ENCODE data around the gene NFE2L2. TPM values are rescaled to one million over a fixed set of nuclear protein-coding genes. Genes with fewer than 3 reads are reported as not detected.

NFE2L2 gene
- total RNA-seq, 2 donors from 2014 or later: 98.6 to 126 TPM

DNA sequence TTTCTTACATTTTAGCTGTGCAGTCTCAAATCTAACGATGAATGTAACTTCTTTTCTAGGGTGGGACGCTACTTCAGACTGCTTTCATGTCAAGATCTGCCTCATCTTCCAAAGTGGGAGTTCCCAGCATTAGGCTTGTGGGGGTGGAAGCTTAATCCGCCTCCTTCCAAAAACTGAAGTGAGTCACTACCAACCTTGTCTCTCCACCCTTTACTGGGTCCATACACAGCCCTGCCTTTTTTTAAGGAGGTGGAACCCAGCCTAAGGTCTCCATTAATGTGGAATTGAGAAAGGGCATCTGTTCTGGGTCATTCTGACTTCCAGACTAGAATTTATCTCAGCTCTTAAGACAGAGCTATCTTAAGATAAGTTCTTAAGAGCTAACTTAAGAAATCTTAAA is 42.0 kb upstream of the NFE2L2 start:
- H3K36me3 ChIP-seq: no peaks in the 10 kb centered on the region
- intact Hi-C loops (cut with DNase I): no loop called here
- no peaks in the 10 kb centered on the region for H3K27me3 ChIP-seq (replicated peaks; ENCODE audit: insufficient read depth)
- H3K4me3 ChIP-seq: no peak overlapping the region
- TF ChIP-seq, protein P1, sequence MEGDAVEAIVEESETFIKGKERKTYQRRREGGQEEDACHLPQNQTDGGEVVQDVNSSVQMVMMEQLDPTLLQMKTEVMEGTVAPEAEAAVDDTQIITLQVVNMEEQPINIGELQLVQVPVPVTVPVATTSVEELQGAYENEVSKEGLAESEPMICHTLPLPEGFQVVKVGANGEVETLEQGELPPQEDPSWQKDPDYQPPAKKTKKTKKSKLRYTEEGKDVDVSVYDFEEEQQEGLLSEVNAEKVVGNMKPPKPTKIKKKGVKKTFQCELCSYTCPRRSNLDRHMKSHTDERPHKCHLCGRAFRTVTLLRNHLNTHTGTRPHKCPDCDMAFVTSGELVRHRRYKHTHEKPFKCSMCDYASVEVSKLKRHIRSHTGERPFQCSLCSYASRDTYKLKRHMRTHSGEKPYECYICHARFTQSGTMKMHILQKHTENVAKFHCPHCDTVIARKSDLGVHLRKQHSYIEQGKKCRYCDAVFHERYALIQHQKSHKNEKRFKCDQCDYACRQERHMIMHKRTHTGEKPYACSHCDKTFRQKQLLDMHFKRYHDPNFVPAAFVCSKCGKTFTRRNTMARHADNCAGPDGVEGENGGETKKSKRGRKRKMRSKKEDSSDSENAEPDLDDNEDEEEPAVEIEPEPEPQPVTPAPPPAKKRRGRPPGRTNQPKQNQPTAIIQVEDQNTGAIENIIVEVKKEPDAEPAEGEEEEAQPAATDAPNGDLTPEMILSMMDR (IDR thresholded peaks at IDR 0.05): no peak
- no peak for TF ChIP-seq POLR2AphosphoS5 (IDR thresholded peaks at IDR 0.05)
- no peak overlapping the region for H3K27ac ChIP-seq
- no peaks in the 10 kb centered on the region for H3K9me3 ChIP-seq
- WGBS: 65% methylated on average over 3 of the region's 3 CpGs
- DNase-seq (ENCODE audit: low spot score): no peak
- no peaks in the 10 kb centered on the region for H3K4me1 ChIP-seq (replicated peaks)

DNA sequence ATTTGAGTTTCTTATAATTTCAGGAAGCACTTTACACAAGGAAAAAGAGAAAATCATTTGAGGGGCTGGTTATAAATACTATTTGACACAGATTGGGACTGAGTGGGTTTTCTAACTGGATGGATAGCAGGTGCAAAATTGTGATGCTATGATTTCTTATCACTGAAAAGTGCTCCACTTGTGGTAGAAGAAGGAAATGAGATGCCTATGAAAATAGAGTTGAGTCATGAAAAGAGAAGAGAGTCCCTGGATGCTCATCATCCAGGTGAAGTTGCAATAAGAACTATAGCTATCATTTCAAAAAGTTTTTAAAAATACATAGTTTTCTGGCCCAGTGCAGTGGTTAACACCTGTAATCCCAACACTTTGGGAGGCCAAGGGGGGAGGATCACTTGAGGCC is 39.4 kb upstream of the NFE2L2 start:
- H3K4me1 ChIP-seq (replicated peaks): no peaks in the 10 kb centered on the region
- no peaks in the 10 kb centered on the region for H3K36me3 ChIP-seq
- no peaks in the 10 kb centered on the region for H3K9me3 ChIP-seq
- intact Hi-C loops (cut with DNase I): no loop called here
- H3K4me3 ChIP-seq: no peak overlapping the region
- no peak for DNase-seq (ENCODE audit: low spot score)
- H3K27me3 ChIP-seq (replicated peaks; ENCODE audit: insufficient read depth): no peaks in the 10 kb centered on the region
- TF ChIP-seq POLR2A (IDR thresholded peaks at IDR 0.05) (no peak), POLR2AphosphoS5 (IDR thresholded peaks at IDR 0.05) (no peak)
- TF ChIP-seq, protein P1 (IDR thresholded peaks at IDR 0.05): no peak
- H3K27ac ChIP-seq: no peak overlapping the region

DNA sequence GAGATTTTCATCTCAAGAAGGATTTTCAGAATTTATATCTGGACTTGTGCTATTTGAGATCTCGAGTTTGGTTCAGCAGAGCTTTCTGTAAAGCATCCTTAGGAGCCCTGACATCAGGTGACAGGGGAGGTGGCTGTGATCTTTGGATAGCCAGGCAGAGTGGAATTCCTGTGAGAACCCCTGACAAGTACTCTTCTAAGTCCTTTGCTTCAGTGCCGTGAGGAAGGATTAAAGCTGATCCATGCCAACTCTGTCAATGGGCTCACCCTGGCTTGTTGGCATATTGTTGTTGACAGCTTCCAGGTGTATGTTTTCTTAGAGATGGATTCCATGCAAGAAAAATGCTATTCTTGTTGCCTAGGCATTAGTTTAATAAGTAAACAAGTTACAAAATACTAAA is 38.0 kb upstream of the NFE2L2 start:
- H3K4me3 ChIP-seq: no peak overlapping the region
- H3K27me3 ChIP-seq (replicated peaks; ENCODE audit: insufficient read depth): no peaks in the 10 kb centered on the region
- no peaks in the 10 kb centered on the region for H3K9me3 ChIP-seq
- intact Hi-C loops (cut with DNase I): no loop called here
- no peak for DNase-seq (ENCODE audit: low spot score)
- 45% methylated on average over 2 of the region's 2 CpGs for WGBS
- no peak overlapping the region for H3K27ac ChIP-seq
- no peaks in the 10 kb centered on the region for H3K4me1 ChIP-seq (replicated peaks)
- H3K36me3 ChIP-seq: no peaks in the 10 kb centered on the region
- no peak for TF ChIP-seq POLR2A (IDR thresholded peaks at IDR 0.05)
- no peak for TF ChIP-seq POLR2AphosphoS5 (IDR thresholded peaks at IDR 0.05)
- TF ChIP-seq, protein P1 (IDR thresholded peaks at IDR 0.05): no peak

DNA sequence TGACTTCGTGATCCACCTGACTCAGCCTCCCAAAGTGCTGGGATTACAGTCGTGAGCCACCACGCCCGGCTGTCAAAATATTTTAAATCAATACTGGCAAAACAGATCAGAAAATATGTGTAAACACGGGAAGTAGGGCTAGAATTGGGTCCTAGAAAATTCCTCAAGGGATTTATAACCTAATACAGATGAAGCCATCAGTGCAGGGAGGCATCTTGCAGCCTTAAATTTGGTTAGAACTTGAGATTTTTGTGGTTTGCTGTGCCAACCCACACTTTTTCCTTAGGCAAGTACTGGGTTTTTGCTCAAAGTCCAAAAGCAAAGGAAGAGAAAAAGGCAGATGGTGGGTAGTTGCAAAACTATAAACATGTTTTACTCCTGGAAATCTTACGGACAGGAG is 33.7 kb upstream of the NFE2L2 start:
- 86% methylated on average over 6 of the region's 6 CpGs for whole genome bisulfite sequencing
- intact Hi-C loops (cut with DNase I): loop anchor here (10.0 kb wide), 1 partner anchor 133 kb away; no protein-coding TSS in a partner anchor
- Histone ChIP-seq H3K27me3 (replicated peaks; ENCODE audit: insufficient read depth) (no peaks in the 10 kb centered on the region), H3K4me3 (no peak overlapping the region), H3K27ac (no peak overlapping the region), H3K4me1 (replicated peaks) (no peaks in the 10 kb centered on the region), H3K9me3 (no peaks in the 10 kb centered on the region), H3K36me3 (no peaks in the 10 kb centered on the region)
- no peak for DNase-seq (ENCODE audit: low spot score)
- TF ChIP-seq POLR2A (IDR thresholded peaks at IDR 0.05): no peak
- no peak for TF ChIP-seq POLR2AphosphoS5 (IDR thresholded peaks at IDR 0.05)
- TF ChIP-seq, protein P1 (IDR thresholded peaks at IDR 0.05): no peak

DNA sequence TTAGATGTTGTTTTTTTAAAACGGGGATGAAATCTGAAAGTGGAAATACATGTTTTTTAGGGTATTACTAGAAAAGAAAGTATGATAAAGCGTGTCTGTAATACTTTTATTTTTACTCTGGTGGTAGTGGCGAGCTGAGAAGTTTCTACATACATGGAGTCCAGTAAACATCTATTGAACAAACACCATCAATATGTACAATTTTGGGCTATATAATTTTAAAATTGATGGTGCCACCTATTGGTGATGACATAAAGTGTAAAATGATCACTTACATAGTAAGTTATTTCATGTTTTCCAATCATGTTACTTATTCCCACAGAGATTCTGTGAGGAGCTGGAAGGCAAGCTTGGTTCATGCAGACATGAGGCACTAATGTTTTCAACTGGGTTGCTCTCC is 31.5 kb upstream of the NFE2L2 start:
- H3K4me1 ChIP-seq (replicated peaks): no peaks in the 10 kb centered on the region
- no peaks in the 10 kb centered on the region for H3K9me3 ChIP-seq
- no peak overlapping the region for H3K4me3 ChIP-seq
- no peaks in the 10 kb centered on the region for H3K36me3 ChIP-seq
- peak overlapping the region; percentile 25 to 43 for H3K27ac ChIP-seq
- 39% methylated on average over 3 of the region's 3 CpGs for WGBS
- intact Hi-C loops (cut with DNase I): loop anchor here (10.0 kb wide), 1 partner anchor 131 kb away; no protein-coding TSS in a partner anchor
- no peaks in the 10 kb centered on the region for H3K27me3 ChIP-seq (replicated peaks; ENCODE audit: insufficient read depth)
- TF ChIP-seq, protein P1 (IDR thresholded peaks at IDR 0.05): peak in 3 of 4 experiments; percentile 37 to 56 (median 39)
- no peak for TF ChIP-seq POLR2AphosphoS5 (IDR thresholded peaks at IDR 0.05)
- no peak for DNase-seq (ENCODE audit: low spot score)
